ENCODE measurements around the gene OBSCN. TPM values are rescaled to one million over a fixed set of nuclear protein-coding genes. Genes with fewer than 3 reads are reported as not detected.

OBSCN gene
- total and polyA plus RNA-seq, 2 donors (not counting 3 experiments of a cell fraction or from before 2014, with no cell fraction given), result 1.5 to 2.9 TPM

GRCh38 chr1:228353601-228354371 lies 145.9 kb downstream of the OBSCN start:
- ChIA-PET CTCF (no interaction called here), POLR2A (no interaction called here)
- Histone ChIP-seq H3K4me2 (ENCODE audit: insufficient read depth, low read length) (no peak overlapping the region), H3K9me1 (replicated peaks; ENCODE audit: control insufficient read depth, extremely low read depth, insufficient read depth, low read length) (no peaks in the 10 kb centered on the region), H2AFZ (ENCODE audit: low read depth, low read length) (no peak overlapping the region), H3K27ac (ENCODE audit: insufficient read depth, low read depth, low read length) (no peak overlapping the region), H3K27me3 (ENCODE audit: control insufficient read depth in 2 of 2, insufficient read depth in 2 of 2, low read length in 2 of 2) (no peaks in the 10 kb centered on the region), H4K20me1 (replicated peaks; ENCODE audit: control insufficient read depth, extremely low read depth, insufficient read depth, low read length) (no peaks in the 10 kb centered on the region), H3K9me3 (replicated peaks; ENCODE audit: control insufficient read depth, insufficient read depth, low read length) (no peaks in the 10 kb centered on the region), H3K79me2 (ENCODE audit: control insufficient read depth, insufficient read depth, low read length) (no peaks in the 10 kb centered on the region), H3K36me3 (ENCODE audit: control insufficient read depth in 2 of 2, extremely low read depth in 1 of 2, insufficient read depth in 2 of 2, low read length in 2 of 2) (no peaks in the 10 kb centered on the region), H3K4me3 (replicated peaks in 1 of 3; ENCODE audit: insufficient read depth in 1 of 3, low read depth in 1 of 3, low read length in 3 of 3) (no peak overlapping the region), H3K9ac (replicated peaks; ENCODE audit: extremely low read depth, insufficient read depth, low read length) (no peak overlapping the region), H3K4me1 (ENCODE audit: control insufficient read depth, extremely low read depth, insufficient read depth, low read length) (no peaks in the 10 kb centered on the region)
- DNase-seq (ENCODE audit: low read depth, low spot score) (no peak), FAIRE-seq (no peak)
- TF ChIP-seq JUN (IDR thresholded peaks at IDR 0.05; ENCODE audit: borderline replicate concordance, insufficient read depth, insufficient read length, low read depth) (no peak), MYC (IDR thresholded peaks at IDR 0.05; ENCODE audit: low read depth, low read length) (no peak), EZH2 (IDR thresholded peaks at IDR 0.05; ENCODE audit: borderline replicate concordance, low read depth, low read length, severe bottlenecking) (no peak), FOS (IDR thresholded peaks at IDR 0.05; ENCODE audit: borderline replicate concordance, insufficient read depth, low read length) (no peak), POLR2A (IDR thresholded peaks at IDR 0.05; ENCODE audit: low read depth, low read length) (no peak), POLR2AphosphoS5 (IDR thresholded peaks at IDR 0.05; ENCODE audit: insufficient read depth, low read depth, low read length) (no peak)
- TF ChIP-seq, protein P1, sequence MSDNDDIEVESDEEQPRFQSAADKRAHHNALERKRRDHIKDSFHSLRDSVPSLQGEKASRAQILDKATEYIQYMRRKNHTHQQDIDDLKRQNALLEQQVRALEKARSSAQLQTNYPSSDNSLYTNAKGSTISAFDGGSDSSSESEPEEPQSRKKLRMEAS (IDR thresholded peaks at IDR 0.05; ENCODE audit: insufficient read depth, insufficient read length), result no peak
- no TSS peak for BruUV-seq (replicated peaks)
- dilution Hi-C loops (cut with MboI; ENCODE audit: extremely low pct_ligation_motif_present, low sequenced_read_pairs), result no loop called here
- intact Hi-C loops (cut with micrococcal nuclease), result no loop called here
